ENCODE results near the gene SBK1. TPM values are rescaled to one million over a fixed set of nuclear protein-coding genes. Genes with fewer than 3 reads are reported as not detected.

The SBK1 gene
- total RNA-seq, 1 donor: not detected

- H3K36me3 ChIP-seq (ENCODE audit: insufficient read depth, low read length): no peaks in the 10 kb centered on the region
- H3K79me2 ChIP-seq (ENCODE audit: insufficient read depth, low read length): no peaks in the 10 kb centered on the region
- H3K4me3 ChIP-seq (ENCODE audit: insufficient read depth, low read length): no peak overlapping the region
- no peaks in the 10 kb centered on the region for H4K20me1 ChIP-seq (ENCODE audit: insufficient read depth, low read length)
- no peak overlapping the region for H2AFZ ChIP-seq (ENCODE audit: low read length)
- peaks cover 19% of the 10 kb centered on the region for H3K27me3 ChIP-seq (ENCODE audit: insufficient read depth, low read length)
- no peak for DNase-seq (ENCODE audit: insufficient read length, low spot score, missing footprints)
- H3K4me1 ChIP-seq (ENCODE audit: insufficient read depth, low read length): no peaks in the 10 kb centered on the region
- TF ChIP-seq, protein P1, sequence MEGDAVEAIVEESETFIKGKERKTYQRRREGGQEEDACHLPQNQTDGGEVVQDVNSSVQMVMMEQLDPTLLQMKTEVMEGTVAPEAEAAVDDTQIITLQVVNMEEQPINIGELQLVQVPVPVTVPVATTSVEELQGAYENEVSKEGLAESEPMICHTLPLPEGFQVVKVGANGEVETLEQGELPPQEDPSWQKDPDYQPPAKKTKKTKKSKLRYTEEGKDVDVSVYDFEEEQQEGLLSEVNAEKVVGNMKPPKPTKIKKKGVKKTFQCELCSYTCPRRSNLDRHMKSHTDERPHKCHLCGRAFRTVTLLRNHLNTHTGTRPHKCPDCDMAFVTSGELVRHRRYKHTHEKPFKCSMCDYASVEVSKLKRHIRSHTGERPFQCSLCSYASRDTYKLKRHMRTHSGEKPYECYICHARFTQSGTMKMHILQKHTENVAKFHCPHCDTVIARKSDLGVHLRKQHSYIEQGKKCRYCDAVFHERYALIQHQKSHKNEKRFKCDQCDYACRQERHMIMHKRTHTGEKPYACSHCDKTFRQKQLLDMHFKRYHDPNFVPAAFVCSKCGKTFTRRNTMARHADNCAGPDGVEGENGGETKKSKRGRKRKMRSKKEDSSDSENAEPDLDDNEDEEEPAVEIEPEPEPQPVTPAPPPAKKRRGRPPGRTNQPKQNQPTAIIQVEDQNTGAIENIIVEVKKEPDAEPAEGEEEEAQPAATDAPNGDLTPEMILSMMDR (IDR thresholded peaks at IDR 0.05; ENCODE audit: extremely low read depth, low read depth, low read length): no peak
- no peak overlapping the region for H3K27ac ChIP-seq (ENCODE audit: low read depth, low read length)
- no peaks in the 10 kb centered on the region for H3K9me3 ChIP-seq (ENCODE audit: low read depth, low read length)
- H3K4me2 ChIP-seq (ENCODE audit: insufficient read depth, low read length): no peak overlapping the region
Observed at GRCh38 chr16:28285649-28286048, 6.7 kb upstream of the SBK1 start.

DNA sequence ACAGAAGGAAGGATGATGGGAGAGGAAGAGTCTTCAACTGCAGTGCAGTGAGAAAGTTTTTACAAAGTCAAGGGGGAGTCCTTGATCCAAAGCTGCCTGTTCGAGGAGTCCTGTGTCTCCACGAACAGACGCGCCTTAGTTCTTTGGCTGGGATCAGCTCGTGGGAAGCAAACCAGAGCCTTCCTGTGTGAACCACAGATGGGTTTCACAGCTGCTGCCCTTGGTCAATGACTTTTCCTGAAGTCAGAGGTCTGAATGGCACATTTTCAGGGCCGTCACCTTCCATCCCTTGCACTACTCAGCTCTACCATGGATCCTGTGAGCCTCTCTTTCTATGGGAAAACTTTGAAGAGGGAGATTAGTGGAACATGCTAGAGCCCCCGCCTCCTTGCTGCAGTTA, 4.2 kb upstream of the SBK1 start:
- Histone ChIP-seq H3K9me3 (ENCODE audit: low read depth, low read length) (no peaks in the 10 kb centered on the region), H3K27ac (ENCODE audit: low read depth, low read length) (no peak overlapping the region), H3K36me3 (ENCODE audit: insufficient read depth, low read length) (no peaks in the 10 kb centered on the region), H3K4me2 (ENCODE audit: insufficient read depth, low read length) (no peak overlapping the region), H3K4me3 (ENCODE audit: insufficient read depth, low read length) (no peak overlapping the region), H2AFZ (ENCODE audit: low read length) (no peak overlapping the region), H4K20me1 (ENCODE audit: insufficient read depth, low read length) (no peaks in the 10 kb centered on the region), H3K27me3 (ENCODE audit: insufficient read depth, low read length) (peaks cover 31% of the 10 kb centered on the region), H3K4me1 (ENCODE audit: insufficient read depth, low read length) (peaks cover 4% of the 10 kb centered on the region), H3K79me2 (ENCODE audit: insufficient read depth, low read length) (no peaks in the 10 kb centered on the region)
- TF ChIP-seq, protein P1 (IDR thresholded peaks at IDR 0.05; ENCODE audit: extremely low read depth, low read depth, low read length): no peak
- peak; percentile 50 for DNase-seq (ENCODE audit: insufficient read length, low spot score, missing footprints)

- Histone ChIP-seq H3K4me2 (ENCODE audit: insufficient read depth, low read length) (no peak overlapping the region), H3K79me2 (ENCODE audit: insufficient read depth, low read length) (no peaks in the 10 kb centered on the region), H3K27me3 (ENCODE audit: insufficient read depth, low read length) (peaks cover 40% of the 10 kb centered on the region), H4K20me1 (ENCODE audit: insufficient read depth, low read length) (no peaks in the 10 kb centered on the region), H3K36me3 (ENCODE audit: insufficient read depth, low read length) (no peaks in the 10 kb centered on the region), H3K4me1 (ENCODE audit: insufficient read depth, low read length) (peaks cover 4% of the 10 kb centered on the region), H3K27ac (ENCODE audit: low read depth, low read length) (no peak overlapping the region), H2AFZ (ENCODE audit: low read length) (no peak overlapping the region), H3K9me3 (ENCODE audit: low read depth, low read length) (no peaks in the 10 kb centered on the region), H3K4me3 (ENCODE audit: insufficient read depth, low read length) (no peak overlapping the region)
- DNase-seq (ENCODE audit: insufficient read length, low spot score, missing footprints): no peak
- TF ChIP-seq, protein P1 (IDR thresholded peaks at IDR 0.05; ENCODE audit: extremely low read depth, low read depth, low read length): no peak
Observed at GRCh38 chr16:28289048-28289447, 3.3 kb upstream of the SBK1 start.

DNA sequence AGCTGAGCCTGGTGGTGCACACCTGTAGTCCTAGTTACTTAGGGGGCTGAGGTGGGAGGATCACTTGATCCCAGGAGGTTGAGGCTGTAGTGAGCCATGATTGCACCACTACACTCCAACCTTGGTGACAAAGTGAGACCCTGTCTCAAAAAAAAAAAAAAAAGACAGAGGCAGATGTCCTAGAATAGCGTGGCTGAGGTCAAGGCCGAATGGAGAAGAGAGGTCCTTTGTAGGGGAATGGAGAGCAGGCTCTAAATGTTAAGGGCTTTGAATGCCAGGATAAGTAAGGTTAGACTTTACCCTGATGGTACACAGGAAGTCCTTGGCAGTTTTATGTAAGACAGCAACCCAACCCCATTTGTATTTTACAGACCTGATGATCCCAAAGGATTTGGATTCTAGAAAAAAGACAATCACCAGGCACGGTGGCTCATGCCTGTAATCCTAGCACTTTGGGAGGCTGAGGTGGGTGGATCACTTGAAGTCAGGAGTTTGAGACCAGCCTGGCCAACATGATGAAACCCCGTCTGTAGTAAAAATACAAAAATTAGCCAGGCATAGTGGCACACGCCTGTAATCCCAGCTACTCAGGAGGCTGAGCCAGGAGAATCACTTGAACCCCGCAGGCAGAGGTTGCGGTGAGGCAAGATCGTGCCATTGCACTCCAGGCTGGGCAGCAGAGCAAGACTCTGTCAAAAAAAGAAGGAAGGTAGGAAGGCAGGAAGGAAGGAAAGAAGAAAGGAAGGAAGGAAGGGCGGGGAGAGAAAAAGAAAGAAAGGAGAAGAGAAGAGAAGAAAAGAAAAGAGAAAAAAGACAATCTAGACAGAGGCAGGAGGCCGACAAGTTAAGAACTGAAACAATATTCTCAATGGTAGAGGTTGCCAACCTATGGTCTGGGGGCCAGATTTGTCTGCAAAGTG, 2.1 kb upstream of the SBK1 start:
- Histone ChIP-seq H2AFZ (ENCODE audit: low read length) (no peak overlapping the region), H4K20me1 (ENCODE audit: insufficient read depth, low read length) (no peaks in the 10 kb centered on the region), H3K4me2 (ENCODE audit: insufficient read depth, low read length) (no peak overlapping the region), H3K36me3 (ENCODE audit: insufficient read depth, low read length) (no peaks in the 10 kb centered on the region), H3K4me1 (ENCODE audit: insufficient read depth, low read length) (peaks cover 4% of the 10 kb centered on the region), H3K27ac (ENCODE audit: low read depth, low read length) (no peak overlapping the region), H3K4me3 (ENCODE audit: insufficient read depth, low read length) (no peak overlapping the region), H3K27me3 (ENCODE audit: insufficient read depth, low read length) (peaks cover 51% of the 10 kb centered on the region), H3K9me3 (ENCODE audit: low read depth, low read length) (no peaks in the 10 kb centered on the region), H3K79me2 (ENCODE audit: insufficient read depth, low read length) (no peaks in the 10 kb centered on the region)
- no peak for DNase-seq (ENCODE audit: insufficient read length, low spot score, missing footprints)
- TF ChIP-seq, protein P1 (IDR thresholded peaks at IDR 0.05; ENCODE audit: extremely low read depth, low read depth, low read length): no peak

All from osteoblast (primary cell).